Immature natural killer cell (primary cell): Measurements from ENCODE around the gene LRIG2. TPM values are rescaled to one million over a fixed set of nuclear protein-coding genes. Genes with fewer than 3 reads are reported as not detected.

Source experiments
- polyA plus RNA-seq, 3 donors: library from polyadenylated mRNA; unstranded; fragments of 300-500 nt; fragmentation: Illumina TruSeq; gene quantifications; one replicate each; pipeline ENCODE4 v1.2.3, GENCODE V29; 2021

Gene LRIG2
- polyA plus RNA-seq, 3 donors from 2014 or later: 2.4 to 6.1 (median 5.5) TPM

Other genes with a start within 250 kb of the LRIG2 start
- 10 to 100 TPM in 1 of 3 donors, 1 to 10 TPM in 2; 3.6 to 11.8 (median 4.6) TPM for gene SLC16A1, start 117.0 kb upstream of the LRIG2 start, polyA plus RNA-seq